Nephron progenitor cell (in vitro differentiated cells): Measurements from ENCODE around the gene WASF2.
"Not testable (repeated sequence)": the region's sequence is repeated elsewhere in the genome, so short reads cannot be mapped to it uniquely, and the experiment has no call there.

Experiments
- DNase-seq: peaks from one replicate; pipeline ENCODE4 v3.0.0; 2021
- H3K27ac Mint-ChIP-seq: 2 replicates; pipeline ENCODE4 v1.8.0; 2021; ENCODE audit warnings: mild to moderate bottlenecking, moderate library complexity, mixed read lengths
- H3K27me3 Mint-ChIP-seq: 2 replicates; pipeline ENCODE4 v1.8.0; 2021; ENCODE audit warnings: mild to moderate bottlenecking, low read depth, mixed read lengths; ENCODE audit not compliant: poor library complexity
- H3K36me3 Mint-ChIP-seq: 2 replicates; pipeline ENCODE4 v1.8.0; 2021; ENCODE audit warnings: low read depth, mixed read lengths
- H3K4me1 Mint-ChIP-seq: 2 replicates; pipeline ENCODE4 v1.8.0; 2021; ENCODE audit warnings: mixed read lengths
- H3K4me3 Mint-ChIP-seq: 2 replicates; pipeline ENCODE4 v1.8.0; 2021; ENCODE audit warnings: mild to moderate bottlenecking, moderate library complexity, mixed read lengths
- H3K9me3 Mint-ChIP-seq: 2 replicates; pipeline ENCODE4 v1.8.0; 2021; ENCODE audit warnings: mild to moderate bottlenecking, moderate library complexity, mixed read lengths
- CTCF ChIP-seq: fragments of 200-600 bp; sonication (generic); IDR thresholded peaks from 2 replicates; pipeline ENCODE4 v1.5.0; 2021; ENCODE audit warnings: antibody characterized with exemption

The WASF2 gene

GRCh38 chr1:27409669-27410068 lies 80.3 kb downstream of the WASF2 start:
- Mint-ChIP-seq H3K27ac (no peak overlapping the region), H3K4me3 (no peak overlapping the region), H3K27me3 (no peaks in the 10 kb centered on the region), H3K36me3 (peaks cover 50% of the 10 kb centered on the region), H3K9me3 (no peaks in the 10 kb centered on the region), H3K4me1 (peaks cover 61% of the 10 kb centered on the region)
- no peak for DNase-seq
- TF ChIP-seq CTCF, result no peak

DNA sequence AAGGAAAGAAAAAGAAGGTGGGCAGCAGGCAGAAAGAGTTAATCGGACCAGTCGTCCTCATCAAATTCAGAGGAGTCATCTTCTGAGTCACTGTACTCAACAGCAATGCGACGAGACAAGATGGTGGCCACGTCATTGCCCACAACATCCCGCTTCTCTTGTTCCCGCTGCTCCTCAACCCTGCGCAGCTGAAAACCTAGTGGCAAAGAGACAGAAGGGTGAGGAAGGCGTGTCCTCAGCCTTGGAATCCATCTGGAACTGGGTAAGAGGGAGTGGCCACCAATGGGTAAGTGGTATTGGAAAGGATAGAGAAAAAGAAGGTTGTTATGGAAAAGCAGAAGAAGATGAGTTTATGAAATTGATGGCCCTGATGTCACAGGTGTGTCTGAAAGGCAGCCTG lies 81.8 kb downstream of the WASF2 start:
- DNase-seq, result no peak
- Mint-ChIP-seq H3K9me3 (no peaks in the 10 kb centered on the region), H3K4me3 (no peak overlapping the region), H3K4me1 (peaks cover 70% of the 10 kb centered on the region), H3K36me3 (peaks cover 35% of the 10 kb centered on the region), H3K27ac (peak overlapping the region; percentile 77), H3K27me3 (peaks cover 2% of the 10 kb centered on the region)
- no peak for TF ChIP-seq CTCF

DNA sequence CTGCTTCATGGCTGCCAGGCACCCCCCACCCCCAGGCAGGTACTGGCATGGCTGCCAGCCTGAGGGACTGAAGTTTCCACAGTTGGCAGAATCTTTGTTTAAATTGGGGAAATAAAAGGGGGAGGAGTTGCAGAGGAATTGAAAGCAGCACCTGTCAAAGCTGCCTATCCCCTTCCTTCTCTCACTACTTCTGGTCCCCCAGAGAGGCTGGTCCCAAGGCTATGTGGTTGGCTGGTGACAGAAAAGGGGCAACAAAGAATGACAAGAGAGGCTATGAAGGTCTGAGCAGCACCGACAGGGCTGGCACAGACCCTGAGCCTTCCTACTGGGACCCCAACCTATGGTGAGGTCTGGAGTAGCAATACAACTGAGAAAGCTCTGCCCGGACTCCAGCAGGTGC lies 83.2 kb downstream of the WASF2 start:
- H3K9me3 Mint-ChIP-seq, H3K4me3 Mint-ChIP-seq, H3K27me3 Mint-ChIP-seq, DNase-seq: not testable (repeated sequence)
- Mint-ChIP-seq H3K4me1 (peaks cover 71% of the 10 kb centered on the region), H3K27ac (peak overlapping the region; percentile 98), H3K36me3 (peaks cover 24% of the 10 kb centered on the region)

DNA sequence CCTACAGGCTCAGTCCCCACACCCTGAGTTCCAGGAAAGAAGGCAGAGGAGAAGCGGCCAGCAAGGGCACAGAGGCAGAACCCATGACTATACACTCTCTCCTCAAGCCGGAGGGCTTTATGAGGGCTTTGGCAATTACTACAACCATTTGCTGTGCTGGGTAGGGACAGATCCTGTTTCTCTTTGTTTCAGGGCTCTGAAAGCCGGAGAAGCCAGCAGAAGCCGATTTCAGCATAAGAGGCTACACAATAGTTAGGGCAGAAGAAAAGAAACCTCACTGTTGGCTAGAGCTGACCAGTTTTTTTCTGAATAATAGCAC lies 83.6 kb downstream of the WASF2 start:
- no peak for DNase-seq
- H3K4me3 Mint-ChIP-seq, result no peak overlapping the region
- TF ChIP-seq CTCF, result no peak
- H3K4me1 Mint-ChIP-seq, result peaks cover 75% of the 10 kb centered on the region
- no peaks in the 10 kb centered on the region for H3K9me3 Mint-ChIP-seq
- peaks cover 2% of the 10 kb centered on the region for H3K27me3 Mint-ChIP-seq
- H3K27ac Mint-ChIP-seq, result peak overlapping the region; percentile 96
- peaks cover 23% of the 10 kb centered on the region for H3K36me3 Mint-ChIP-seq

DNA sequence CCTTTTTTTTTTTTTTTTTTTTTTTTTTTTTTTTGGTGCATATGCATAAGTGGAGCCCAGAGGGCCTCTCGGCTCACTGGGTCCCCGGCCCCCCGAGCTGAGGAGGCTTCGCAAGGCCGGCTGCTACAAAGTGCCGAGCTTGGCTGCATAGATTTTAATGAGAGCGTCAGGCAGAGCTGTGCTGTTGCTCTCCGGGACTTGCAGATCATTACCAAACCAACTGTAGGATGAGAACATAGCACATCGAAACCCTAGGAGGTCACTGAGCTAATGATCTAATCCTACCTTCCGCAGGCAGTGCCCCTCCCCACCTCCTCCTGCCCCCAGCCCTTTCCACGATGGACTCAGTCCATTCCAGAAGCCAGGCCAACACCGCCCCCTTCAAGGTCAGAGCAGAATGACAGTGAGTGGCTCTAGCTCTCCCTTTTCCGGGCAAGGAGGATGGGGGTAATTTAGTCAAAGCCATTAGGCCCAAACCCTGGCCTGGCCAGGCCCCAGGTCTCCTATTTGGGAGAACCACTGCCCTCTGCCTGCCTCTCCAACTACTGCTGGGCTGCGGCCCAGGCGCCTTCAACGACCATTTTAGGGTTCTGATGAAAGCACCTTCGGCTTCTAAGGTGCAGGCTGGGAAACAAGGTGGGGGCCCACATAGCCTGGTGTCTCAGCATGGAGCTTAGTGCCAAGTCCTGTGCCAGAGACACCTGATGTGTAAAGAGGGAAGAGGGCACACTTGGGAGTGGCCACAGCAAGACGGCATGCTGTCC lies 84.2 kb downstream of the WASF2 start:
- DNase-seq, H3K4me3 Mint-ChIP-seq, H3K27me3 Mint-ChIP-seq, H3K9me3 Mint-ChIP-seq: not testable (repeated sequence)
- peaks cover 18% of the 10 kb centered on the region for H3K36me3 Mint-ChIP-seq
- peaks cover 75% of the 10 kb centered on the region for H3K4me1 Mint-ChIP-seq
- peak overlapping the region; percentile 96 for H3K27ac Mint-ChIP-seq

- Mint-ChIP-seq H3K4me1 (peaks cover 77% of the 10 kb centered on the region), H3K9me3 (no peaks in the 10 kb centered on the region), H3K27ac (no peak overlapping the region), H3K4me3 (no peak overlapping the region), H3K36me3 (peaks cover 15% of the 10 kb centered on the region), H3K27me3 (peaks cover 2% of the 10 kb centered on the region)
- no peak for TF ChIP-seq CTCF
- DNase-seq, result peak; percentile 37
Observed at GRCh38 chr1:27405074-27405473, 84.9 kb downstream of the WASF2 start.

DNA sequence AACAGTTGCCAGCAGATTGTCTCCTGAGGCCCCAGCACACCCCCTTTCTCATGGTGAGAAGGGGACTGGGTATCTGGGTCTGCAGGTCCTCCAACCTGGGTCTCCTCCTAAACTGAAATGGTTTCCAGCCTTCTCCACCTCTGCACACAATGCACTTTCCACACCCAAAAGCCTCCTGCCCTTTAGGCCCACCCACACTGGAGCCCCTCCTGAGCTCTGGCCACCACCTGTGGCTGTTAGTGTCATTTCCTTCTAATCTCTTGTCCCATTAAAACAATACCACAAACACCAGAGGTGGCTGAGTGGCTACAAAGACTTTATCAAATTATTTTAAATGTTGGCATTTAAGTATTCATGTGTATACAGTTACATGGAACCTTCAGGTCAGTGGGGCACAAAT lies 86.0 kb downstream of the WASF2 start:
- Mint-ChIP-seq H3K27ac (peak overlapping the region; percentile 94), H3K4me1 (peaks cover 88% of the 10 kb centered on the region), H3K36me3 (peaks cover 15% of the 10 kb centered on the region), H3K4me3 (peak overlapping the region; percentile 23), H3K9me3 (no peaks in the 10 kb centered on the region), H3K27me3 (peaks cover 2% of the 10 kb centered on the region)
- DNase-seq, result no peak
- TF ChIP-seq CTCF, result no peak
